ENCODE data around the gene WWC2.

DNA sequence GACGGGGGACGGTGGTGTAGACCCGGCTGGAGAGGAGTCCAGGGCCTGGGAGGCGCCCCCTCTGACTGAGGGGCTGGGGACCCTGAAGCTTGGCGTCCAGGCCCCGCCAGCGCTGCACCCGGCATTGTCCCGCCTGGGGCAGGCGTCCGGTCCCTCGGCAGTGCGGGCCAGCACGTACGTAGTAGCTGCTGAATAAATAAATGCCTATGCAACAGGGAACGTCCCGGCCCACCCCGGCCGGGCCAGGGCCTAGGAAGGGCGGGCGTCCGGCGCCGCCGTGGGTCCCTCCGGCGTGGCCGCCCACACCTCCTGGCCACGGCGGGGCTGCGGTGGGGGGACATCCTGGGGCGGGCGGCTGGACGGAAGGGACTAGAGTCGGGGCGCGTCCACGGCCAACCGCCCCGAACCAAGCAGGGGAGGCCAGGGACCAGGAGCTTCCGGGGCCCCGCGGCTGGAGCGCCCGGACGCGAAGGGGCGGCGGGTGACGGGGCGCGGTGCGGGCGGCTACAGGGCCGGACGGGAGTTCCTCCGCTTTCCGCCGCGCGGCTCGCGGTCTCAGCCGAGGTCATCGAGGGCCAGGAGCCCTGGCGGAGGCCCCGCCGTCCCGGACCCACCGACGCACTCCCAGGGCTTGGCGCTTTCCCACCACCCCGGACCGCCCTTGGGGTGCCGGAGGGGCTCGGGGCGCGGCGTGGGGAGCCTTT is 886 bp upstream of the WWC2 start:
- TF ChIP-seq, protein P1, sequence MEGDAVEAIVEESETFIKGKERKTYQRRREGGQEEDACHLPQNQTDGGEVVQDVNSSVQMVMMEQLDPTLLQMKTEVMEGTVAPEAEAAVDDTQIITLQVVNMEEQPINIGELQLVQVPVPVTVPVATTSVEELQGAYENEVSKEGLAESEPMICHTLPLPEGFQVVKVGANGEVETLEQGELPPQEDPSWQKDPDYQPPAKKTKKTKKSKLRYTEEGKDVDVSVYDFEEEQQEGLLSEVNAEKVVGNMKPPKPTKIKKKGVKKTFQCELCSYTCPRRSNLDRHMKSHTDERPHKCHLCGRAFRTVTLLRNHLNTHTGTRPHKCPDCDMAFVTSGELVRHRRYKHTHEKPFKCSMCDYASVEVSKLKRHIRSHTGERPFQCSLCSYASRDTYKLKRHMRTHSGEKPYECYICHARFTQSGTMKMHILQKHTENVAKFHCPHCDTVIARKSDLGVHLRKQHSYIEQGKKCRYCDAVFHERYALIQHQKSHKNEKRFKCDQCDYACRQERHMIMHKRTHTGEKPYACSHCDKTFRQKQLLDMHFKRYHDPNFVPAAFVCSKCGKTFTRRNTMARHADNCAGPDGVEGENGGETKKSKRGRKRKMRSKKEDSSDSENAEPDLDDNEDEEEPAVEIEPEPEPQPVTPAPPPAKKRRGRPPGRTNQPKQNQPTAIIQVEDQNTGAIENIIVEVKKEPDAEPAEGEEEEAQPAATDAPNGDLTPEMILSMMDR (IDR thresholded peaks at IDR 0.05) = no peak
- no peak for TF ChIP-seq POLR2A (IDR thresholded peaks at IDR 0.05)
- TF ChIP-seq EP300 (IDR thresholded peaks at IDR 0.05) = no peak
